ENCODE measurements around the gene RPS19. TPM values are rescaled to one million over a fixed set of nuclear protein-coding genes. Genes with fewer than 3 reads are reported as not detected.

Gene RPS19
- polyA plus RNA-seq, 1 donor from 2014 or later, result 783 TPM

- no peaks in the 10 kb centered on the region for H3K79me2 ChIP-seq (replicated peaks; ENCODE audit: insufficient read depth, low read length)
- peaks cover 26% of the 10 kb centered on the region for H3K27me3 ChIP-seq (ENCODE audit: insufficient read depth, low read depth, low read length)
- no peaks in the 10 kb centered on the region for H3K9me2 ChIP-seq (ENCODE audit: insufficient read depth, low read length)
- no peak overlapping the region for H3K4me2 ChIP-seq (ENCODE audit: low read length)
- no peaks in the 10 kb centered on the region for H3F3A ChIP-seq (ENCODE audit: insufficient read depth, low read length, poor library complexity, severe bottlenecking)
- no peak overlapping the region for H2AFZ ChIP-seq (ENCODE audit: low read depth, low read length)
- no peak overlapping the region for H3K27ac ChIP-seq (ENCODE audit: low read length)
- no peak overlapping the region for H3K9ac ChIP-seq (ENCODE audit: low read length)
- H4K20me1 ChIP-seq (ENCODE audit: insufficient read depth), result no peaks in the 10 kb centered on the region
- no peak overlapping the region for H3K4me3 ChIP-seq (ENCODE audit: low read length)
- H3K9me3 ChIP-seq (ENCODE audit: low read length), result no peaks in the 10 kb centered on the region
- H3K36me3 ChIP-seq (ENCODE audit: insufficient read depth, low read length), result no peaks in the 10 kb centered on the region
- TF ChIP-seq EZH2 (IDR thresholded peaks at IDR 0.05; ENCODE audit: borderline replicate concordance, insufficient read depth, low read length, poor library complexity, severe bottlenecking) (no peak), RAD21 (conservative IDR thresholded peaks at IDR 0.05) (no peak), TAF1 (IDR thresholded peaks at IDR 0.05; ENCODE audit: low read depth) (no peak), SMC3 (conservative IDR thresholded peaks at IDR 0.05; ENCODE audit: poor library complexity) (no peak), POLR2AphosphoS5 (IDR thresholded peaks at IDR 0.05) (no peak), CTCF (IDR thresholded peaks at IDR 0.05; ENCODE audit: poor library complexity, severe bottlenecking) (no peak), EP300 (conservative IDR thresholded peaks at IDR 0.05; ENCODE audit: poor library complexity, severe bottlenecking) (no peak), MXI1 (conservative IDR thresholded peaks at IDR 0.05; ENCODE audit: poor library complexity, severe bottlenecking) (no peak)
- TF ChIP-seq, protein P1, sequence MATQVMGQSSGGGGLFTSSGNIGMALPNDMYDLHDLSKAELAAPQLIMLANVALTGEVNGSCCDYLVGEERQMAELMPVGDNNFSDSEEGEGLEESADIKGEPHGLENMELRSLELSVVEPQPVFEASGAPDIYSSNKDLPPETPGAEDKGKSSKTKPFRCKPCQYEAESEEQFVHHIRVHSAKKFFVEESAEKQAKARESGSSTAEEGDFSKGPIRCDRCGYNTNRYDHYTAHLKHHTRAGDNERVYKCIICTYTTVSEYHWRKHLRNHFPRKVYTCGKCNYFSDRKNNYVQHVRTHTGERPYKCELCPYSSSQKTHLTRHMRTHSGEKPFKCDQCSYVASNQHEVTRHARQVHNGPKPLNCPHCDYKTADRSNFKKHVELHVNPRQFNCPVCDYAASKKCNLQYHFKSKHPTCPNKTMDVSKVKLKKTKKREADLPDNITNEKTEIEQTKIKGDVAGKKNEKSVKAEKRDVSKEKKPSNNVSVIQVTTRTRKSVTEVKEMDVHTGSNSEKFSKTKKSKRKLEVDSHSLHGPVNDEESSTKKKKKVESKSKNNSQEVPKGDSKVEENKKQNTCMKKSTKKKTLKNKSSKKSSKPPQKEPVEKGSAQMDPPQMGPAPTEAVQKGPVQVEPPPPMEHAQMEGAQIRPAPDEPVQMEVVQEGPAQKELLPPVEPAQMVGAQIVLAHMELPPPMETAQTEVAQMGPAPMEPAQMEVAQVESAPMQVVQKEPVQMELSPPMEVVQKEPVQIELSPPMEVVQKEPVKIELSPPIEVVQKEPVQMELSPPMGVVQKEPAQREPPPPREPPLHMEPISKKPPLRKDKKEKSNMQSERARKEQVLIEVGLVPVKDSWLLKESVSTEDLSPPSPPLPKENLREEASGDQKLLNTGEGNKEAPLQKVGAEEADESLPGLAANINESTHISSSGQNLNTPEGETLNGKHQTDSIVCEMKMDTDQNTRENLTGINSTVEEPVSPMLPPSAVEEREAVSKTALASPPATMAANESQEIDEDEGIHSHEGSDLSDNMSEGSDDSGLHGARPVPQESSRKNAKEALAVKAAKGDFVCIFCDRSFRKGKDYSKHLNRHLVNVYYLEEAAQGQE (IDR thresholded peaks at IDR 0.05; ENCODE audit: borderline replicate concordance), result no peak
Observed at GRCh38 chr19:41879080-41879479, 19.0 kb downstream of the RPS19 start.

DNA sequence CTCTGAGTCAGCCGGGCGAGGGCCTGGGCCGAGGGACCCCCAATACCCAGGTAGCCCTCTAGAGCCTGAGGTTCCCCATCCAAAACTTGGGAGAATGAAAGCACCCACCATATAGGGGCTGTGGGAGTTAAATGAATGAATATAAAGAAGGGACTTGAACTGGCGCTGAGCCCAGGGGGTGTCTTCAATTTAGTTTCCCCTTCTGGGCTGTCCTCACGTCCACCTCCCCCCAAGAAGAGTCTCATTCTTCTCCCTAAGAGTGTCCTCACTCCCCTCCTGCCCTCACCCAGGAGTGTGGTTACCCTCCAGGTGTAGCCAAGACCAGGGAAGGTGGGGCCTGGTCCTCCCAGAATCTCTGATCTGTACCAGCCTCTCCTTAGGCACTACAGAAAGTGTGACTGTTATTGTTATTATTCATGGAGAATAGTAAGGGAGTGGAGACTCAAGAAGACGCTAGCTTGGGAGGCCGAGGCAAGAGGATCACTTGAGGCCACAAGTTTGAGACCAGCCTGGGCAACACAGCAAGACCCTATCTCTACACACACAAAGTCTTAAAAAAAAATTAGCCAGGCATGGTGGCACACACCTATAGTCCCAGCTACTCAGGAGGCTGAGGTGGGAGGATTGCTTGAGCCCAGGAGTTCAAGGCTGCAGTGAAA, 19.7 kb downstream of the RPS19 start:
- H3F3A ChIP-seq (ENCODE audit: insufficient read depth, low read length, poor library complexity, severe bottlenecking), result no peaks in the 10 kb centered on the region
- TF ChIP-seq EP300 (conservative IDR thresholded peaks at IDR 0.05; ENCODE audit: poor library complexity, severe bottlenecking) (no peak), EZH2 (IDR thresholded peaks at IDR 0.05; ENCODE audit: borderline replicate concordance, insufficient read depth, low read length, poor library complexity, severe bottlenecking) (no peak), POLR2AphosphoS5 (IDR thresholded peaks at IDR 0.05) (no peak), MXI1 (conservative IDR thresholded peaks at IDR 0.05; ENCODE audit: poor library complexity, severe bottlenecking) (no peak), TAF1 (IDR thresholded peaks at IDR 0.05; ENCODE audit: low read depth) (no peak), CTCF (IDR thresholded peaks at IDR 0.05; ENCODE audit: poor library complexity, severe bottlenecking) (no peak), SMC3 (conservative IDR thresholded peaks at IDR 0.05; ENCODE audit: poor library complexity) (no peak), RAD21 (conservative IDR thresholded peaks at IDR 0.05) (no peak)
- TF ChIP-seq, protein P1 (IDR thresholded peaks at IDR 0.05; ENCODE audit: borderline replicate concordance), result no peak

More for the DNA sequence above, 19.7 kb downstream of the RPS19 start:
- Histone ChIP-seq H3K27ac (ENCODE audit: low read length) (no peak overlapping the region), H2AFZ (ENCODE audit: low read depth, low read length) (no peak overlapping the region), H3K9me3 (ENCODE audit: low read length) (no peaks in the 10 kb centered on the region), H3K79me2 (replicated peaks; ENCODE audit: insufficient read depth, low read length) (no peaks in the 10 kb centered on the region), H3K36me3 (ENCODE audit: insufficient read depth, low read length) (no peaks in the 10 kb centered on the region), H3K9me2 (ENCODE audit: insufficient read depth, low read length) (no peaks in the 10 kb centered on the region), H3K9ac (ENCODE audit: low read length) (no peak overlapping the region), H4K20me1 (ENCODE audit: insufficient read depth) (no peaks in the 10 kb centered on the region), H3K27me3 (ENCODE audit: insufficient read depth, low read depth, low read length) (peaks cover 26% of the 10 kb centered on the region), H3K4me3 (ENCODE audit: low read length) (no peak overlapping the region), H3K4me2 (ENCODE audit: low read length) (no peak overlapping the region)
